ENCODE results near the gene TTC12. TPM values are rescaled to one million over a fixed set of nuclear protein-coding genes. Genes with fewer than 3 reads are reported as not detected.

Gene TTC12
- total and polyA plus RNA-seq, 10 of the 15 experiments (the other 5 are each of a cell fraction or from before 2014, with no cell fraction given): 3.7 to 14.0 (median 8.1) TPM

DNA sequence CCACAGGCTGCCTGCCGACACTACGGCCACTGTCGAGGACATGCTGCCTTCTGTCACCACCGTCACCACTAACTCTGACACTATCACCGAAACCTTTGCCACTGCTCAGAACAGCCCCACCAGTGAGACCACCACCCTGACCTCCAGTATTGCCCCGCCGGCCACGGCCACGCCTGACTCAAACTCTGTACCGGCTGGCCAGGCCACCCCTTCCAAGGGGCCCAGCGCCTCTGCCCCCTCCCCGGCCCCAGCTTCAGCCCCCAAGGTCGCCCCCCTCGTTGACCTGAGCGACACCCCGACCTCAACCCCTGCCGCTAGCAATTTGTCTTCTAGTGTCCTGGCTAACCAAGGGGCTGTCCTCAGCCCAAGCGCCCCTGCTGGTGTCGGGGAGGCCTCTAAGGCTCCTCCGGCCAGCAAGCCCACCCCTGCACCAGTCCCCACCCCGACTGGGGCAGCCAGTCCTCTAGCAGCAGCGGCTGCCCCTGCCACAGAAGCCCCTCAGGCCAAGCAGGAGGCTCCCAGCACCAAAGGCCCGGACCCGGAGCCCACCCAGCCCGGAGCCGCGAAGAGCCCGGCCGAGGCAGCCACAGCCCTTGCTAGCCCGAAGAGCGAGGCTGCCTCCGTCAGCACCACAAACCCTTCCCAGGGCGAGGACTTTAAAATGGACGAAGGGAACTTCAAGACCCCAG lies 41.3 kb upstream of the TTC12 start:
- BruUV-seq (replicated peaks): no TSS peak
- ATAC-seq: no peak
- FAIRE-seq: no peak

More for the DNA sequence above, 41.3 kb upstream of the TTC12 start:
- Histone ChIP-seq H3K9me3 (replicated peaks; ENCODE audit: control insufficient read depth, insufficient read depth, low read length) (no peaks in the 10 kb centered on the region), H3K36me3 (ENCODE audit: control insufficient read depth in 2 of 2, insufficient read depth in 2 of 2, low read length in 1 of 2) (no peaks in the 10 kb centered on the region), H3K27me3 (replicated peaks in 1 of 2; ENCODE audit: control insufficient read depth in 2 of 2, insufficient read depth in 2 of 2, low read length in 1 of 2) (peaks cover 0 to 2% of the 10 kb centered on the region in 2 experiments; a peak in 3 of 4 replicates), H4K20me1 (ENCODE audit: control insufficient read depth, insufficient read depth) (no peaks in the 10 kb centered on the region), H3K79me2 (ENCODE audit: control insufficient read depth, insufficient read depth, low read length) (no peaks in the 10 kb centered on the region), H3K27ac (ENCODE audit: control insufficient read depth, insufficient read depth) (no peak overlapping the region), H3K4me2 (ENCODE audit: control insufficient read depth, insufficient read depth) (no peak overlapping the region), H2AFZ (ENCODE audit: control insufficient read depth, low read depth, low read length) (no peak overlapping the region), H3K9ac (ENCODE audit: control insufficient read depth, insufficient read depth, low read length) (no peak overlapping the region), H3K4me1 (ENCODE audit: control insufficient read depth, insufficient read depth, low read length) (no peaks in the 10 kb centered on the region), H3K4me3 (no peak overlapping the region)
- intact Hi-C loops (cut with micrococcal nuclease; ENCODE audit: unreplicated experiment): no loop called here
- 63% methylated on average over 27 of the region's 34 CpGs for WGBS (ENCODE audit: insufficient coverage, insufficient replicate concordance, low lambda C conversion rate, missing lambda C conversion rate)
- no peak for TF ChIP-seq ATF2 (IDR thresholded peaks at IDR 0.05; ENCODE audit: low read length)
- TF ChIP-seq, protein P1, sequence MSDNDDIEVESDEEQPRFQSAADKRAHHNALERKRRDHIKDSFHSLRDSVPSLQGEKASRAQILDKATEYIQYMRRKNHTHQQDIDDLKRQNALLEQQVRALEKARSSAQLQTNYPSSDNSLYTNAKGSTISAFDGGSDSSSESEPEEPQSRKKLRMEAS (IDR thresholded peaks at IDR 0.05; ENCODE audit: low read depth, low read length): no peak
- no peak for TF ChIP-seq ZZZ3 (IDR thresholded peaks at IDR 0.05; ENCODE audit: control insufficient read depth, insufficient read length, low read depth)
- no peak for TF ChIP-seq WRNIP1 (IDR thresholded peaks at IDR 0.05; ENCODE audit: borderline replicate concordance, low read depth, low read length)
- TF ChIP-seq, protein P2, sequence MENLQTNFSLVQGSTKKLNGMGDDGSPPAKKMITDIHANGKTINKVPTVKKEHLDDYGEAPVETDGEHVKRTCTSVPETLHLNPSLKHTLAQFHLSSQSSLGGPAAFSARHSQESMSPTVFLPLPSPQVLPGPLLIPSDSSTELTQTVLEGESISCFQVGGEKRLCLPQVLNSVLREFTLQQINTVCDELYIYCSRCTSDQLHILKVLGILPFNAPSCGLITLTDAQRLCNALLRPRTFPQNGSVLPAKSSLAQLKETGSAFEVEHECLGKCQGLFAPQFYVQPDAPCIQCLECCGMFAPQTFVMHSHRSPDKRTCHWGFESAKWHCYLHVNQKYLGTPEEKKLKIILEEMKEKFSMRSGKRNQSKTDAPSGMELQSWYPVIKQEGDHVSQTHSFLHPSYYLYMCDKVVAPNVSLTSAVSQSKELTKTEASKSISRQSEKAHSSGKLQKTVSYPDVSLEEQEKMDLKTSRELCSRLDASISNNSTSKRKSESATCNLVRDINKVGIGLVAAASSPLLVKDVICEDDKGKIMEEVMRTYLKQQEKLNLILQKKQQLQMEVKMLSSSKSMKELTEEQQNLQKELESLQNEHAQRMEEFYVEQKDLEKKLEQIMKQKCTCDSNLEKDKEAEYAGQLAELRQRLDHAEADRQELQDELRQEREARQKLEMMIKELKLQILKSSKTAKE (IDR thresholded peaks at IDR 0.05; ENCODE audit: low read depth, poor library complexity, severe bottlenecking): no peak
- TF ChIP-seq ZNF592 (IDR thresholded peaks at IDR 0.05): no peak
- no peak for TF ChIP-seq SMC3 (IDR thresholded peaks at IDR 0.05; ENCODE audit: borderline replicate concordance, low read length)
- TF ChIP-seq, protein P3, sequence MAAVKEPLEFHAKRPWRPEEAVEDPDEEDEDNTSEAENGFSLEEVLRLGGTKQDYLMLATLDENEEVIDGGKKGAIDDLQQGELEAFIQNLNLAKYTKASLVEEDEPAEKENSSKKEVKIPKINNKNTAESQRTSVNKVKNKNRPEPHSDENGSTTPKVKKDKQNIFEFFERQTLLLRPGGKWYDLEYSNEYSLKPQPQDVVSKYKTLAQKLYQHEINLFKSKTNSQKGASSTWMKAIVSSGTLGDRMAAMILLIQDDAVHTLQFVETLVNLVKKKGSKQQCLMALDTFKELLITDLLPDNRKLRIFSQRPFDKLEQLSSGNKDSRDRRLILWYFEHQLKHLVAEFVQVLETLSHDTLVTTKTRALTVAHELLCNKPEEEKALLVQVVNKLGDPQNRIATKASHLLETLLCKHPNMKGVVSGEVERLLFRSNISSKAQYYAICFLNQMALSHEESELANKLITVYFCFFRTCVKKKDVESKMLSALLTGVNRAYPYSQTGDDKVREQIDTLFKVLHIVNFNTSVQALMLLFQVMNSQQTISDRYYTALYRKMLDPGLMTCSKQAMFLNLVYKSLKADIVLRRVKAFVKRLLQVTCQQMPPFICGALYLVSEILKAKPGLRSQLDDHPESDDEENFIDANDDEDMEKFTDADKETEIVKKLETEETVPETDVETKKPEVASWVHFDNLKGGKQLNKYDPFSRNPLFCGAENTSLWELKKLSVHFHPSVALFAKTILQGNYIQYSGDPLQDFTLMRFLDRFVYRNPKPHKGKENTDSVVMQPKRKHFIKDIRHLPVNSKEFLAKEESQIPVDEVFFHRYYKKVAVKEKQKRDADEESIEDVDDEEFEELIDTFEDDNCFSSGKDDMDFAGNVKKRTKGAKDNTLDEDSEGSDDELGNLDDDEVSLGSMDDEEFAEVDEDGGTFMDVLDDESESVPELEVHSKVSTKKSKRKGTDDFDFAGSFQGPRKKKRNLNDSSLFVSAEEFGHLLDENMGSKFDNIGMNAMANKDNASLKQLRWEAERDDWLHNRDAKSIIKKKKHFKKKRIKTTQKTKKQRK (IDR thresholded peaks at IDR 0.05; ENCODE audit: low read depth, low read length): no peak
- in situ Hi-C loops (cut with MboI): no loop called here
- DNase-seq (ENCODE audit: low read depth, low spot score): no peak
- ChIA-PET SMC1A (ENCODE audit: uncharacterized antibody, unreplicated experiment) (no interaction called here), POLR2A (no interaction called here), CTCF (no interaction called here), RAD21 (ENCODE audit: unreplicated experiment) (no interaction called here)
